Ishikawa (cell line): ENCODE data around the gene KLHDC10.

Experiments used
- USF1 ChIP-seq: IDR thresholded peaks from 2 replicates; pipeline ENCODE4 v1.6.1; 2012
- YY1 ChIP-seq: IDR thresholded peaks from 2 replicates; pipeline ENCODE4 v1.6.1; 2012; ENCODE audit warnings: low read depth

- TF ChIP-seq YY1 (no peak), USF1 (no peak)
These were observed 61.0 kb downstream of the KLHDC10 start for GRCh38 chr7:130131191-130131834.
